HG03025 (cell line): ENCODE measurements around the gene KCNJ5.

ENCODE experiments used
- ATAC-seq: cut with Tn5 transposase; IDR thresholded peaks from one replicate; pipeline ENCODE4 v1.9.1; 2021; ENCODE audit warnings: mild to moderate bottlenecking, moderate library complexity; ENCODE audit not compliant: unreplicated experiment, low FRiP score

The KCNJ5 gene

GRCh38 chr11:128890543-128891368 lies at the start of gene KCNJ5:
Gene KCNJ5 (plus strand): TSS chr11:128891356. CDS start chr11:128911274, 19,918 bp downstream.
- no peak for ATAC-seq

GRCh38 chr11:128841461-128842072 lies 49.6 kb upstream of the KCNJ5 start:
- peak; percentile 38 for ATAC-seq

GRCh38 chr11:128843198-128843785 lies 47.9 kb upstream of the KCNJ5 start:
- ATAC-seq: no peak

- no peak for ATAC-seq
Observed at GRCh38 chr11:128845334-128845780, 45.8 kb upstream of the KCNJ5 start.

- ATAC-seq: no peak
Observed at GRCh38 chr11:128846985-128847384, 44.2 kb upstream of the KCNJ5 start.

- peak; percentile 57 for ATAC-seq
Observed at GRCh38 chr11:128848815-128849455, 42.2 kb upstream of the KCNJ5 start.

GRCh38 chr11:128852327-128853023 lies 38.7 kb upstream of the KCNJ5 start:
- ATAC-seq: no peak

GRCh38 chr11:128853559-128853958 lies 37.6 kb upstream of the KCNJ5 start:
- ATAC-seq: no peak

GRCh38 chr11:128854841-128855240 lies 36.3 kb upstream of the KCNJ5 start:
- ATAC-seq: no peak

GRCh38 chr11:128856241-128856640 lies 34.9 kb upstream of the KCNJ5 start:
- ATAC-seq: no peak

- no peak for ATAC-seq
Observed at GRCh38 chr11:128857341-128857740, 33.8 kb upstream of the KCNJ5 start.

GRCh38 chr11:128859563-128860441 lies 31.4 kb upstream of the KCNJ5 start:
- ATAC-seq: peak; percentile 76

GRCh38 chr11:128860571-128861361 lies 30.4 kb upstream of the KCNJ5 start:
- ATAC-seq: no peak

- ATAC-seq: no peak
Observed at GRCh38 chr11:128862406-128862805, 28.8 kb upstream of the KCNJ5 start.

- ATAC-seq: no peak
Observed at GRCh38 chr11:128862908-128863660, 28.1 kb upstream of the KCNJ5 start.

GRCh38 chr11:128865490-128865889 lies 25.7 kb upstream of the KCNJ5 start:
- no peak for ATAC-seq

- ATAC-seq: no peak
Observed at GRCh38 chr11:128867277-128867676, 23.9 kb upstream of the KCNJ5 start, which contains the start of gene KCNJ1. Gene KCNJ1 (minus strand): TSS chr11:128867296. CDS start chr11:128840243, 27,053 bp downstream.
